GM12873 (cell line): ENCODE data around the gene SPATS2.

Experiments used
- TF ChIP-seq, protein P1 (sequence below): IDR thresholded peaks from 2 replicates; pipeline ENCODE4 v1.5.1; 2012; ENCODE audit warnings: low read depth, mild to moderate bottlenecking, moderate library complexity, low read length, control low read depth; ENCODE audit not compliant: insufficient read depth; ENCODE audit errors: missing control alignments

Gene SPATS2

GRCh38 chr12:49548822-49549648 is 181.8 kb downstream of the SPATS2 start:
- TF ChIP-seq, protein P1, sequence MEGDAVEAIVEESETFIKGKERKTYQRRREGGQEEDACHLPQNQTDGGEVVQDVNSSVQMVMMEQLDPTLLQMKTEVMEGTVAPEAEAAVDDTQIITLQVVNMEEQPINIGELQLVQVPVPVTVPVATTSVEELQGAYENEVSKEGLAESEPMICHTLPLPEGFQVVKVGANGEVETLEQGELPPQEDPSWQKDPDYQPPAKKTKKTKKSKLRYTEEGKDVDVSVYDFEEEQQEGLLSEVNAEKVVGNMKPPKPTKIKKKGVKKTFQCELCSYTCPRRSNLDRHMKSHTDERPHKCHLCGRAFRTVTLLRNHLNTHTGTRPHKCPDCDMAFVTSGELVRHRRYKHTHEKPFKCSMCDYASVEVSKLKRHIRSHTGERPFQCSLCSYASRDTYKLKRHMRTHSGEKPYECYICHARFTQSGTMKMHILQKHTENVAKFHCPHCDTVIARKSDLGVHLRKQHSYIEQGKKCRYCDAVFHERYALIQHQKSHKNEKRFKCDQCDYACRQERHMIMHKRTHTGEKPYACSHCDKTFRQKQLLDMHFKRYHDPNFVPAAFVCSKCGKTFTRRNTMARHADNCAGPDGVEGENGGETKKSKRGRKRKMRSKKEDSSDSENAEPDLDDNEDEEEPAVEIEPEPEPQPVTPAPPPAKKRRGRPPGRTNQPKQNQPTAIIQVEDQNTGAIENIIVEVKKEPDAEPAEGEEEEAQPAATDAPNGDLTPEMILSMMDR: peak; percentile 39

DNA sequence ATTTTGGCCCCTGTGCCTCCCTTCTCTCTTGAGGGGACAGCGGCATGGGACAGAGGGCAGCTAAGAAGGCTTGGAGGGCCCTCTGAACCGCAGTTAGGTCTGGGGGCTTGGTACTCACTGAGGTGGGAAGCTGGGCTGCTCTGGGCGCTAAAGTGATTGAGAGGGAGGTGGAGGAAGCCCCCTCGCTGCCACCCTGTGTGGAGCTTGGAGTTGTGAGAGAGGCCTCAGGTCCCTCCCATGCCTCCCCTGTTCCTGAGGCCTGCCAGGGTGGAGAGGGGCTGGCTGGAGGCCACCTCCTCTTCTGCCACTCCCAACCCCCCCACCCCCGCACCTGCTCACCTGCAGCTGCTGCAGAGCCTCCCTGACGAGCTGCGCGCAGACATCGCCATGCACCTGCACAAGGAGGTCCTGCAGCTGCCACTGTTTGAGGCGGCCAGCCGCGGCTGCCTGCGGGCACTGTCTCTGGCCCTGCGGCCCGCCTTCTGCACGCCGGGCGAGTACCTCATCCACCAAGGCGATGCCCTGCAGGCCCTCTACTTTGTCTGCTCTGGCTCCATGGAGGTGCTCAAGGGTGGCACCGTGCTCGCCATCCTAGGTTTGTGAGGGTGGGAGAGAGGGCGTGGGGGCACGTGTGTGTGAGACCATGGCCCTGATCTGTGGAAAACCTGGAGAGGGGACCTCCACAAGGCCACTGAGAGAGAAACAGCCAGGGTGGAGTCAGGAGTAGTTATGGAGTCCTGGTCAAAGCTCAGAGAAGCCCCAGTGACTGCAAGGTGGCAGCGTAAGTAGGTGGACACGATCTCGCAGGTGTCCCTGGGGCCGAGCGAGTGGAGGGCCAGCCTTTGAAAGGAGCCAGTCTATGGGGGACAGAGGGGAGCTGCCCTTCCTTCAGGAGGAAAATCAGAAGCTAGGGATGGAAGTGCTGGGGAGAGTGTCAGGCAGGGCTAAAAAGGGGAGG is 182.8 kb downstream of the SPATS2 start:
- TF ChIP-seq, protein P1: no peak

GRCh38 chr12:49550693-49551252 is 183.5 kb downstream of the SPATS2 start:
- TF ChIP-seq, protein P1: no peak

DNA sequence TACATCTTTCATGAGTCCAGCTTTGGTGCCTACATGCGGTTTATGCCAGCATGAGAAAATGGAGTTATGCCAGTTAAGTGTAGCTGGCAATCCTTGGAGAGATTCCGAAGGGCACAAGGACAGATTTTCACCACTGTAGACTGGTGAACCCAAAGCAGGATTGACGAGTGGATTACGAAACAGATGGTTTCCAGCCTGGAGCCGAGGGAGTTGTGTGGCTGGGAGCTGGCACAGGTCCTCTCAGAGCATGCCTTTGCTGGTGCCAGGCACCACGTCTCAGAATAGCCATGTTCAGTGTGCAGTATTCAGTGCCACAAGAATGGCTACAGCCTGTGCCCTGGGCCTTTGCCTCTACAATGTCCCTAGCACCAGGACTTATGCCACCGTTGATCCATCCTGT is 184.8 kb downstream of the SPATS2 start:
- TF ChIP-seq, protein P1: no peak

DNA sequence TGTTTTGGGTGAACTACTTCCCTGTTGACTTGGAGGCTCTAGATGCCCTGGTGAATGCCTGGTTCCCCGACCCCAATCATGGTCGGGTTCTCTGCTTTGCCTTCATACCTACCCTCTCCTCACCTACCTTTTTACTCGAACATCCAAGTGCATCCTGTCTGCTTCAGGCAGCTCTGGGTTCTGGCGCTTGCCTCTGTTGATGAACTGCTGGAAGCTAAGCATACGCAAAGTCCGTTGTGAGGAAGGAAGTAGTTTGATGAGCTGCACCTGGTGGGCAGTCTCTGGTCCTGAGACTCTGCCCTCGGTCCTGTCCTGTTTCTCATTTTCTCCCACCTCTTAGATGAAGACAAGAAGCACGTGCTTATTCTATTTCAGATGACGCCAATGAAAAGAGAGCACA is 185.2 kb downstream of the SPATS2 start:
- TF ChIP-seq, protein P1: no peak

- TF ChIP-seq, protein P1: no peak
Measured at GRCh38 chr12:49552899-49553298, 185.6 kb downstream of the SPATS2 start.

GRCh38 chr12:49553512-49554088 is 186.3 kb downstream of the SPATS2 start:
- TF ChIP-seq, protein P1: peak; percentile 58
